AG09309 (cell line): ENCODE results near the gene RBM28.

Experiments
- DNase-seq: peaks from one replicate; pipeline ENCODE4 v3.0.0-alpha.2; 2010; ENCODE audit warnings: low read depth
- H3K4me3 ChIP-seq: 2 replicates; pipeline ENCODE4 v1.5.1; 2011; ENCODE audit warnings: mild to moderate bottlenecking, low read depth, low read length, moderate library complexity; ENCODE audit not compliant: control insufficient read depth
- TF ChIP-seq, protein P1 (sequence below): IDR thresholded peaks from 2 replicates; pipeline ENCODE4 v1.5.1; 2011; ENCODE audit warnings: mild to moderate bottlenecking, low read depth, low read length, inconsistent platforms; ENCODE audit not compliant: insufficient read depth, control insufficient read depth; ENCODE audit errors: missing control alignments

The RBM28 gene

GRCh38 chr7:128352153-128352537 is 8.4 kb upstream of the RBM28 start:
- DNase-seq: no peak
- H3K4me3 ChIP-seq: no peak overlapping the region
- TF ChIP-seq, protein P1, sequence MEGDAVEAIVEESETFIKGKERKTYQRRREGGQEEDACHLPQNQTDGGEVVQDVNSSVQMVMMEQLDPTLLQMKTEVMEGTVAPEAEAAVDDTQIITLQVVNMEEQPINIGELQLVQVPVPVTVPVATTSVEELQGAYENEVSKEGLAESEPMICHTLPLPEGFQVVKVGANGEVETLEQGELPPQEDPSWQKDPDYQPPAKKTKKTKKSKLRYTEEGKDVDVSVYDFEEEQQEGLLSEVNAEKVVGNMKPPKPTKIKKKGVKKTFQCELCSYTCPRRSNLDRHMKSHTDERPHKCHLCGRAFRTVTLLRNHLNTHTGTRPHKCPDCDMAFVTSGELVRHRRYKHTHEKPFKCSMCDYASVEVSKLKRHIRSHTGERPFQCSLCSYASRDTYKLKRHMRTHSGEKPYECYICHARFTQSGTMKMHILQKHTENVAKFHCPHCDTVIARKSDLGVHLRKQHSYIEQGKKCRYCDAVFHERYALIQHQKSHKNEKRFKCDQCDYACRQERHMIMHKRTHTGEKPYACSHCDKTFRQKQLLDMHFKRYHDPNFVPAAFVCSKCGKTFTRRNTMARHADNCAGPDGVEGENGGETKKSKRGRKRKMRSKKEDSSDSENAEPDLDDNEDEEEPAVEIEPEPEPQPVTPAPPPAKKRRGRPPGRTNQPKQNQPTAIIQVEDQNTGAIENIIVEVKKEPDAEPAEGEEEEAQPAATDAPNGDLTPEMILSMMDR: peak; percentile 39

DNA sequence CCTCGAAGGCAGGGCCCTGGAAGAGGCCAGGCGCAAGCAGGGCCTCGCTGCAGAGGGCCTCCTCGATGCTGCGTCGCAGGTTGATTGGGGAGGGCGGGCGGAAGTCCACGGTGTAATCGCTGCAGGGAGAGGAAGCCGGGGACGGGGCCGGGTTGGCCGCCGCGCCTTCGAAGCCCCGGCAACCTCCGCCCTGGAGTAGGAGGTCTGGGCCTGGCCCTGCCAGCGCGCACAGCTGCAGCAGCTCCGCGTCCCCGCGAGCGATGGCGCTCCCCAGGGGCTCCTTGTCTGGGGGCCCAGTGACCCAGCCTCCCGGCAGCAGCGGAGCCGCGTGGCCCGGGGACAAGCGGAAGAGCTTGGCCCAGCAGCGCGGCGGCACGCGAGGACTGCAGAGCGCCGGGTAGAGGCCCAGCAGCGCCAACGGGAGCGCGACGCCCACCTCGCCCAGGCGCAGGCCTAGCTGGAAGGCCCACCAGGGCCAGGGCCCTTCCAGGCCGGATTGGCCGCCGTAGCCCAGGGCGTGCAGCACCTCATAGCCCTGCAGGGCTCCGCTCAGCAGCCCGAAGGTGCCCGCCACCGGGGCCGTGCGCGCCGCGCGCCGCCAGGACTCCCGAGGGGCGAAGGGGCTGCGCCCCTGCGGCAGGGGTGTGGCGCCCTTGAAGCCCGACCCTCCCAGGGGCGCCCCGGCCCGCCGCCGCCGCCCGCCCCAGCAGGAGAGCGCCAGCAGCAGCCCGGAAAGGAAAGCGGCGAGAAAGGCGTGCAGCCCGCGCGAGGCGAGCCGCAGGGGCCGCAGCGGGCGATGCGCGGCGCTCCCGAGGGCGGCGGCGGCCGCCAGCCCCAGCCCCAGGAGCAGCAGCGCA is 7.8 kb upstream of the RBM28 start:
- no peak overlapping the region for H3K4me3 ChIP-seq
- DNase-seq: no peak
- TF ChIP-seq, protein P1: no peak

DNA sequence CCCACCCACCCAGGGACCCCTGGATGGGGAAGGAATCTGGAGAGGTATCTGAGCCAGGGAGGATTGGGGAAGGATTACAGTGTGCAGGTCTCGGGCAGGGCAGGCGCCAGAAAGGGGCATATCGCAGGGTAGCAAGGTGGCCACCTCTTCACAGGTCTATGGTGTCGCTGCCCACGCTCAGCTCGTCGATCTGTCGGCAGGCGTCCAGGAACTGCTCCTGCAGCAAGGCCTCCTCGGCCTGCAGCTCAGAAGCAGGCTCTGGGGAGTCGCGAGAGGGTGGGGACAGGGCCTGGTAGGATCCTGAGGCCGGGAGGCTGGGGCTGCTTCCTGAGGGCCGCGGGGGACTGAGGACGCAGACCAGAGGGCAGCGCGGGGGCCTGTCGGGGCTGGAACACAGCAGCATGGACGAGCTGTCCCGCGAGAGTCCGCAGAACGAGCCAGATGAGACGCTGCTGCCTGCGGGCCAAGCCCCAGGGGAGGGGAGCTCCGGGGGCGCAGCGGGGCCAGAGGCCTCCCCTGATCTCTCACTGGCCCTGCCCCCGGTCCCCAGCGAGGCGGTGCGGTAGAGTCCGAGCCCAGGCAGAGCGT is 7.1 kb upstream of the RBM28 start:
- no peak overlapping the region for H3K4me3 ChIP-seq
- no peak for DNase-seq
- TF ChIP-seq, protein P1: no peak

- no peak overlapping the region for H3K4me3 ChIP-seq
- TF ChIP-seq, protein P1: no peak
- no peak for DNase-seq
These were observed 5.7 kb upstream of the RBM28 start for GRCh38 chr7:128349466-128349825.

- TF ChIP-seq, protein P1: peak; percentile 84
- no peak for DNase-seq
These were observed 4.0 kb upstream of the RBM28 start for GRCh38 chr7:128347647-128348097.

DNA sequence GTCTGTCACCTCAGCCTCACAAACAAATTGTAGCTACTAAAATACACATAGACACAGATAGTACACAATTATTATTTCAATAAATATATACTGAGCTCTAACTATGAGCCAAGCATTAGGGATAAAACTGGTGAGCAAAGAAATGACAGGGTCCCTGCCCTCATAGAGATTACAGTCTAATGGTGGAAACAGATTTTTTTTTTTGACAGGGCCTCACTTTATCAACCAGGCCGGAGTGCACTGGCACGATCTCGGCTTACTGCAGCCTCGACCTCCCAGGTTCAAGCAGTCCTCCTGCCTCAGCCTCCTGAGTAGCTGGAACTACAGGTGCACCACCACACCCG is 695 bp upstream of the RBM28 start:
- TF ChIP-seq, protein P1: no peak
- DNase-seq: no peak
- H3K4me3 ChIP-seq: no peak overlapping the region

More at GRCh38 chr7:128347647-128348097, 4.0 kb upstream of the RBM28 start:
- H3K4me3 ChIP-seq: no peak overlapping the region
